HL-60/S4 (cell line): ENCODE measurements around the gene SDK1.
"Not testable (repeated sequence)": the region's sequence is repeated elsewhere in the genome, so short reads cannot be mapped to it uniquely, and the experiment has no call there.

Source experiments
- in situ Hi-C: fragments of 300-500 bp; cut with MboI; formaldehyde crosslinking; loops from 2 replicates; pipeline ENCODE4 v1.14.3; 2022; ENCODE audit warnings: low sequenced_read_pairs

SDK1 gene

DNA sequence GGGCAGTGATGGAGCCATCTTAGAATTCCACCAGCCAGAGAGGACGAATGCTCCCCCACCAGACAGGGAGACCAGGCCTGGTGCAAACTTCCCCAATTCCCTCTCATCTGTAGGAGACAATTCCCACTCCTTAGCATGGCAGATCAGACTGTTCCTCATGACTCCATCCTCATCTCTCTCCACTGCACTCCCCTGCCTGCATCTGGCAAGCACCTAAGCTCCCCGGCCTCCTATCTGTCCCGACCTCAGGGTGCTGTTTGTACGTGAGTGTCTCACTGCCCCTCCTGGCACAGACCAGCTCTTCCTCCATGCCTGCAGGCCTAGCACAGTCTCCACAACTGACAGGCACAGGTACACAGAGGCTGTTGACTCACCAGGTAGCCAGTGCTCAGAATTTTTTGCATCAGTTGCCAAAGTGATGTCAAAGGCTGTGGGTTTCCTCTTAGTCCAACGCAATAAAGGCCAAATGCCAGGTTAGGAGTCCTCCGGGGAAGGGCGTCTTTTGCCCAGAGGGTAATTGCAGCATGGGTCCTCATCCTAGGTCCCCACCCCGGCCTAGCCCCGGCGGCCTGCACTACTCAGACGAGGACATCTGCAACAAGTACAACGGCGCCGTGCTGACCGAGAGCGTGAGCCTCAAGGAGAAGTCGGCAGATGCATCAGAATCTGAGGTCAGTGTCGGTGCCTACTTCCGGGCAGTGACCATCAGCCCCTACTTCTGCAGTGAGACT lies 944.2 kb downstream of the SDK1 start:
- in situ Hi-C loops: no loop called here

DNA sequence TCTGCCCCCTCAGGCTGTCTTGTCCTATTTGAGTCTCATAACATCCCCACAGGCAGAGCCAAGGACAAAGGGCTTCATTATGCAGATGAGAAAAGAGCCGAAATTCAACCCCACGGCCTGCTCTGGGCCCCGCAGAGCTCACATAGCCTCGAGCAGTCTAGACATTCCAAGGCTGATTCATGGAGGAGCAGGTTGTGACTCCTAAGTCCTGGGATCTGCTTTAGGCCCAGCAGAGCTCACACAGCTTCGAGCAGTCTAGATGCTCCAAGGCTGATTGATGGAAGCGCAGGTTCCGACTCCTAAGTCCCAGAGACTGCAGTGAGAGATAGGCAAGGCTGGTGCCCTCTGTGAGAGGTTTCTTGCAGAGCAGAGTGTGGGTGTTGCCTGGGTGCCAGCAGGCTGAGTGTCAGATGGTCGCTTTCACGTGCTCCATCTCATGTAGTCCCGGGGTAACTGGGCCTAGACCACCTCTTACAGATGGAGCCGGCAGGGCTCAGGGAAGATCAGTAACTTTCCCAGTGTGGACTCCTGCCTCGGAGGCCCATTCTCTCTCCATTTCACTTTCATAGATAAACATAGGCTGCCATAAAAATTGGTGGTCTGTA lies 944.9 kb downstream of the SDK1 start:
- in situ Hi-C loops: no loop called here

DNA sequence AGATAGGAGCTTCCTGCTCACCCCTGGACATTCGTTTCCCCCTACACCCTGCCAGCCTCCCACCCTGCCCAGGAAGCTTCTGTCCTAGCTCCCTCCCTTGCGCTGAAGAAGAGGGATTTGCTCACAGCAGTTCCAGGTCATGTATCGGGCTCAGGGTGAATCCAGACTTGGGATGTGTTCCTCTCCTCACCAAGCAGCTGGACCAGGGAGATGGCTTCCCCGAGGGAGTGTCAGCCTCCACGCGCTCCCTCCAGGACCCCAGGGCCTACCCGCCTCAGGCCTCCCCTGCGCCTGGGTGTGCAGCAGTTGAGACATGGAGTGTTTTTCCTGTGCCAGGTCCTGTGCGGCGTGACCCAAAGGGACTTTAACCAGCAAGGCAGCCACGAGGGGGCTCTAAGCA lies 945.5 kb downstream of the SDK1 start:
- in situ Hi-C loops: no loop called here

DNA sequence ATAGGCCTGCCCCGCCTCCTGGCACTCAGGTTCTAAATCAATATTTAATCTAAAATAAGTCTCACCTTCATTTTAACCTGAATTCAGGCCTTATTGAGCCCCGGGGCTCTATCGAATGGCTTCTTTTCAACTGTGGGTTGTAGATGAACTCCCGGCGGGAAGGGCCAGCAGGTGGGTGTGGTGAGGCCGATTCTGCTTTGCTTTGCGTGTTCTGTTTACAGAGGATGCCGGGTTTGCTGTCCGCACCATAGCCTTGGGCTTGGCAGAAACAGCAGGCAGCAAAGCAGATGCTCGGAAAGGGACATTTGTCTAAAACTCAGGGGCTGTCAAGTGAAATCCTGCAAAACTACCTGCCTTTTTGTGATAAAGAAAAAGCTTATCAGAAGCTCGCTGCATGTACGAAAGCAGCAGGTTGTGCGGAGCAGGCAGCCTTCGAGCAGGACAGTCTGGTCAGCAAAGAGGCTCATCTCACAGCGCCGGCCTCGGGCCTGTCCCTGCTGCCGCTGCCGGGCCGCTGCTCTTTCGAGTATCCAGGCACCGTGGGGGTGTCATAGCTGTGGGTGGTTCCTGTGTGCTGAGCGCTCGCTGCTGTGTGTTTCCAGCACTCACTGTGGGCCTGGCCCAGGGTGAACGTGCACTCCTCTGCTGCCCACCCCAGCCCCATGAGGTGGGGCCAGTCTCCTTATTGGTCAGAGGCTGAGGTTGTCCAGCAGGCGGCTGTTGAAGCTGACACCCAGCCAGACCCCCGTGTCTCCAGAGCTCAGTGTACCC lies 946.2 kb downstream of the SDK1 start:
- in situ Hi-C loops: no loop called here

- in situ Hi-C loops: no loop called here
Measured at GRCh38 chr7:4248295-4248694, 947.2 kb downstream of the SDK1 start.

GRCh38 chr7:4249241-4249640 lies 948.2 kb downstream of the SDK1 start:
- in situ Hi-C loops: no loop called here

DNA sequence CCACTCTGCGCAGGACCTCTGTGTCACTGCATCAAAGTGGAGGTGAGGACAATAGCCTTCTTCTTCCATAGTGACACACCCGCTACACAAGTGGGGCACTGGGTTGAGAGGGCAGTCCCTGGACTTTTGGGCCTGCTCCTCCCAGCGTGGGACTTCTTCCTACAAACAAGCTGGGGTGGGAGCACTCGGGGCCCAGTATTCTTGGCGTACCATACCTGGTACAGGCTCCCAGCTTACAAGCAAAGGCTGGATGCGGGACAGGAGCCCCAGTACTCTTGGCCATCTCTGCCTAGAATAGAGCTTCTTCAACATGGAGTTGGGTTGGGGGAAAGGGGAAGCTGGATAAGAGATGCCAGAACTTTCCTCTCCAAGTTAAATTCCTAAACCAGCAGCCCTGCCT lies 954.3 kb downstream of the SDK1 start:
- in situ Hi-C loops: no loop called here

GRCh38 chr7:4256286-4256685 lies 955.2 kb downstream of the SDK1 start:
- in situ Hi-C loops: no loop called here

DNA sequence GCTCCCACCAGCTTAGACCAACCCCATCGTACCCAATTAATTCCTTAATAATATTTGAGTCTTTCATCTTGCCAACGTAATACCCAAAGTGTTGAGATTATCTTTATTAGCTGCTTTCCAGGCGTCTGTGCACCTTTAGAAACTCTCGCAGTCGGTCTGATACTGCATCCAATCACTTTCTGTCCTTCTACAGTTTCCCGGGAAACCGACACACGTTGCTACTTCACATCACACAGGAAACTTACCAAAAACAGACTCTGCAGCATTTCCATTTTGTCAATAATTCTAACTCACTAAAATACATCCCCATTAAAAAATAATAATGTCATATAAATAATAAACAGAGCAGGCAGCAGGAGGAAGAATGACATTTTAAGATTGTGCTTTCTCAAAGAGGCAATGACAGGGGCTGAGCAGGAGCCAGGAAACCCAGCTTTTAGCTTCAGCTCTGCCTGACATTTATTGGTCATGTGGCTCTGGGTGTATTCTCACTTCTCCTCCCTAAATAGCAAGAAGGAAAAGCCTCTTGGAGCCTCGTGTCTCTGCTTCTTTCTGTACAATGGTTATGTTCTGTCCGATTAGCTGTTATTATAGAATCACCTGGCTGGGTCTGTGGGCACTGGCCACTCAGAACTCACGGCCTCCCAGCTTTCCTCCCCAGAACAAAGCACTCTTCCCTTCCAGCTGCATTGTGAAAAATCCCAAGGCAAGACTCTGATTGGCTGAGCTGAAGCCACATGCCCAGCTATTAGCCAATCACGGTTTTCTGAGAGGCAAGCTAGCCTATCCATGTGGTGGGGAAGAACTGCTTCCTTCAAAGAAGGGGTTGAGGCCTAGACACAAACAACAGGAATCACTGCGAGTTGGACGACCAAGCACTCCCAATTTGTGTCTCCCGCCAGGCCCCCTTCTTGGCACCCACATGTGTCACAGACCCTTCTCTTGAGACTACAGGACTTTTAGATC lies 956.4 kb downstream of the SDK1 start:
- in situ Hi-C loops: no loop called here

DNA sequence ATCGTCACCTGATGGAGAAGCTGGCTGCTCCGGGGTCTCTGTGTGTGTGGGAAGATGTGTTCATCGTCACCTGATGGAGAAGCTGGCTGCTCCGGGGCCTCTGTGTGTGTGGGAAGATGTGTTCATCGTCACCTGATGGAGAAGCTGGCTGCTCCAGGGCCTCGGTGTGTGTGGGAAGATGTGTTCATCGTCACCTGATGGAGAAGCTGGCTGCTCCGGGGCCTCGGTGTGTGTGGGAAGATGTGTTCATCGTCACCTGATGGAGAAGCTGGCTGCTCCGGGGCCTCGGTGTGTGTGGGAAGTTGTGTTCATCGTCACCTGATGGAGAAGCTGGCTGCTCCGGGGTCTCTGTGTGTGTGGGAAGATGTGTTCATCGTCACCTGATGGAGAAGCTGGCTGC lies 959.1 kb downstream of the SDK1 start:
- in situ Hi-C loops: not testable (repeated sequence)

DNA sequence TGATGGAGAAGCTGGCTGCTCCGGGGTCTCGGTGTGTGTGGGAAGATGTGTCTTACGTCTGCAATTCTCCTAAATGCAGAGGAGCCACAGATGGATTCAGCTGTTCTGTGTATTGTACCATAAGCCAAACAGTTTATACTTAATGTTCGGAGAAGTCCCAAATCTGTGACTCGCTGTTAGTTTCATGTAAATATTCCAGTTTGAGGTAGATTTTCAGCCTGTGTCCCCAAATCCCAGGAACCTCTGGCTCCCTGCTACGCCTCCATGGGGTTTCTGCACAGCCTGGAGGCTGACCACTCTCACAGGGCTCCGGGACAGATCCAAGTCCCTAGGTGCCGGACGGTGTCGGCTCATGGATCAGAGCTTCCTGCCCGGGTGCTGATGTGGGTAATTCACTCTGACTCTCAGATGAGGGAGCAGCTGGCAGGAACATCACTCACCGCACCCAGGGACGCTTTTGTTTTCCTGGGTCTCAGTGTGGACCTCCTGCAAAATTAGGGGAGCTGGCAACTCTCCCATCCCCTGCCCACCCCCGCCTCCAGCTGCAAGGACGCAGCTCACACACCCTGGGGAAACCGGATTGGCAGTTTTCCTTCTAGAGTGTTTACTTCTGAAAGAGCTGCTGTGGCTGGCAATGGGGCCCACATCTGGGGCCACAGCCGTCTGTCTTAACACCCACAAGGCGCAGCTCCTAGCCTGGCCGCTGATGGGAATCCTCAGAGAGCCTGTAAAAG lies 960.0 kb downstream of the SDK1 start:
- in situ Hi-C loops: no loop called here

DNA sequence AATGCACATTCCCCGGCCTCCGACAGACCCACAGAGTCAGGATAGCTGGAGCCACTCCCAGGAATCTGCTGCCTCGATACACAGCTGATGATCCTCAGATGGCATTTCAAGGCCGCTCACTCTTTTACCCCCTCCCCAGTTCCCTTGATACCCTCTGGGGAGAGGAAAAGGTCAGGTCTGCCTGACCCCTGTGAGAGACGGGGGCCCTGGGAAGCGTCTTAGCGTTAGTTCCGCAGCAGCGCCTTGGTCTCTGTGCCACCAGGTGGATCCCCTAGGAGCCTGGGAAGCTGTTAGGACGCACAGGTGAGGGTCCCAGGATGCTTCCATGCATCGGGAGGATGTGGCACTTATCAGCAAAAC lies 960.5 kb downstream of the SDK1 start:
- in situ Hi-C loops: no loop called here

GRCh38 chr7:4264206-4264605 lies 963.2 kb downstream of the SDK1 start:
- in situ Hi-C loops: not testable (repeated sequence)

DNA sequence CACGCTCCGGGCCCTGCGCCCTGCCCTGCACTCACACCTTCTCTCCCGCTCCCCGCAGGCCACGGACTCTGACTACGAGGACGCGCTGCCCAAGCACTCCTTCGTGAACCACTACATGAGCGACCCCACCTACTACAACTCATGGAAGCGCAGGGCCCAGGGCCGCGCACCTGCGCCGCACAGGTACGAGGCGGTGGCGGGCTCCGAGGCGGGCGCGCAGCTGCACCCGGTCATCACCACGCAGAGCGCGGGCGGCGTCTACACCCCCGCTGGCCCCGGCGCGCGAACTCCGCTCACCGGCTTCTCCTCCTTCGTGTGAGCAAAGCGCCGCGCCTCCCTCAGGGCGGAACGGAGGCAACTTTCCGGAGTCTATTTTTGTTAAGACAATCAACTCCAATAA lies 964.0 kb downstream of the SDK1 start:
- in situ Hi-C loops: no loop called here

GRCh38 chr7:4265676-4266075 lies 964.6 kb downstream of the SDK1 start:
- in situ Hi-C loops: no loop called here

DNA sequence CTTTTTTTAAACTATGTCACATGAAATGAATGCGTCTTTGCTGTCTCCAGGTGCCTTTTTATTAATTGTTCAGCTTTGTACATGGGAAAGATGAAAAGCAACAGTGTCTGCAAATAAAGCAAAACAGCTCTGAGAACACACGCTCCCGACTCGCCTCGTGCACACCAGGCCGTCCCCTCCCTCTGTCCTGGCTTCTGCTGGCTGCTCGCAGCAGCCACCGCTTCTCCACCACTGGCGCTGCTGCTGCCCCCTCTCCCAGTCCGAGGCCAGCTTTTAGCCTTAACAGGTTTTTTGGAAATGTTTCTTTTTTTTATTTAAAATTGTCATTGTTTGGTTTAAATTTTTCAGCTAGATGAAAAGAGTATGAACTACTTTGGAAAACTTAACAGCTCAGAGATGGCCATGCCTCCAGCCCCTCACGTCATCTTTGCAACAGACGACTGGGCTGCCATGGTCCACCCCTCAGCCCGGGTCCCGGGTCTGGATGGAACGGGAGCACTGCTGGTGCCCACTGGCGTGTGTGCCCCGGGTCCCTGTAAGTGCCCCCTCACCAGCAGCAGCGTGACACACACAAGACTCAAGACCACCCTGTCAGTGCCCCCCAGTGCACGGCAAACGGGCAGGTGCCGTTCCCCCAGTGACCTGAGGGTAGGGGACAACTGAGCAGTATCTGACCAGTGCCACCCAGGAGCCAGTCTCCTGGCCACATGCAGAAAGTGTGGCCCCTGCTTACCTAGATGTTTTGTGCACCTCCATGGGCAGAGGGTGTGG lies 965.4 kb downstream of the SDK1 start:
- in situ Hi-C loops: no loop called here

- in situ Hi-C loops: no loop called here
Measured at GRCh38 chr7:4267341-4268039, 966.4 kb downstream of the SDK1 start.

DNA sequence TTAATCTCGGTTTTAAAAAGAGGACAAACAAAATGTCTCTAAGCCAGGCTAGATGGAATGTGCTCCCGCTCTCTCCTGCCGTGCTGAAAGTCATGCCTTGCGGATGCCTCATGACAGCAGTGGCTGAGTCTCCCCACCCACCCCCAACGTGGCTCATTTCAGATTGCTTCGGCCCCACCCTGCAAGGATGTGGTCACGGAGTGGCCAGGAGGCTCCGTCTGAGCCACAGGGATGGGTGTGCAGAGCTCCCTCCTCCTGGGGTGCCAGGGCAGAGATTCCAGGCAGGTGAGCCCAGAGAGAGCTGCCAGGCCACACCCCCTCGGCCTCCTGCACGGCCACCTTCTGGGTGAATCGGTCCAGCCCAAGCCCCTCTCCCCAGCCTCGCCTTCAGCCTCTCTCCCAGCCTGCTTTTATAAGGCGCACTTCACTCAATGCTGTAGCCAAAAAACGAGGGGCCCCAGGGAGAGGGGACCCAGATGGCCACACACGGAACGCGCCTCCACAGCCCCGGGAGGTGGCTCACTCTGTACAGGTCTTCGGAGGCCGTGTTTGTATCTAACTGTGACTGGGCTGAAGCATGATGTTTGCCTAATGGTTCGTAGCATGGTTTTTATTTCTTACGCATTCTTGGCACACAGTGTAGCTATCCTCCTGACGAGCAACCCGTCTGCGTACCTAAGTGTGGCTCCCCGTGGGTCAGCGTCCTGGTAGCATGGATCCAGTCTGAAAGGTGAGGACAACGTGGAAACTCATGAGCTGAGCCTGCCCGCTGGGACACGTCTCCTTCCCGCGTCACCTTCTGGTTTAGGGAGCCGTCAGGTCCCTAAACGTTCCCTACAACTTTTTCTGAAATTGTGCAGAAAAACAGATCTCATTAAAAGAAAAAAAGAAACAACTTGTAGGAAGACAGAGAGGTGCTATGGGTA lies 967.3 kb downstream of the SDK1 start:
- in situ Hi-C loops: no loop called here
